Tibial nerve (tissue), 4 donors: Measurements from ENCODE around the gene ITIH4. TPM values are rescaled to one million over a fixed set of nuclear protein-coding genes. Genes with fewer than 3 reads are reported as not detected.

Experiments
- DNase-seq, 2 donors: peaks; one replicate each; pipeline ENCODE4 v3.0.0-alpha.2; 2019; ENCODE audit warnings: low spot score in 2 of 2
- H3K27ac ChIP-seq, 4 donors: fragments of 200-600 bp; sonication (generic) in 3 of 4; one replicate each; pipeline ENCODE4 v1.5.1; 2017 to 2019; ENCODE audit warnings: mild to moderate bottlenecking in 1 of 4
- H3K27me3 ChIP-seq, 2 donors: fragments of 200-600 bp; sonication (generic) in 1 of 2; one replicate each; pipeline versions ENCODE4 v1.5.1 to v1.6.0; 2017 to 2019
- H3K36me3 ChIP-seq, 3 donors: fragments of 200-600 bp; sonication (generic); one replicate each; pipeline ENCODE4 v1.5.1; 2018 to 2019
- H3K4me1 ChIP-seq, 4 donors: fragments of 200-600 bp; sonication (generic) in 3 of 4; one replicate each; pipeline ENCODE4 v1.5.1; 2017 to 2019
- H3K4me3 ChIP-seq, 4 donors: fragments of 200-600 bp; sonication (generic) in 3 of 4; one replicate each; pipeline ENCODE4 v1.5.1; 2017 to 2019; ENCODE audit warnings: mild to moderate bottlenecking in 1 of 4, moderate library complexity in 1 of 4
- H3K9me3 ChIP-seq, 4 donors: fragments of 200-600 bp; sonication (generic) in 3 of 4; one replicate each; pipeline ENCODE4 v1.5.1; 2017 to 2019
- CTCF ChIP-seq, 5 experiments: fragments of 200-600 bp in 3 of 5; fragments of 450-650 bp in 2 of 5; sonication (generic) in 3 of 5; IDR thresholded peaks; one replicate each; pipeline ENCODE4 v1.5.1; 2016 to 2019; ENCODE audit warnings: antibody characterized with exemption in 5 of 5, mild to moderate bottlenecking in 3 of 5, moderate library complexity in 2 of 5
- EP300 ChIP-seq, 2 donors: sonication (generic); formaldehyde crosslinking; IDR thresholded peaks; one replicate each; pipeline ENCODE4 v1.6.1; 2017; ENCODE audit warnings: antibody characterized with exemption in 2 of 2, mild to moderate bottlenecking in 1 of 2
- POLR2A ChIP-seq, 2 donors: fragments of 450-650 bp; IDR thresholded peaks; one replicate each; pipeline ENCODE4 v1.6.1; 2017; ENCODE audit warnings: antibody characterized with exemption in 2 of 2, mild to moderate bottlenecking in 2 of 2, moderate library complexity in 2 of 2
- WGBS, 2 donors: methylation state at CpG; one replicate each; pipeline ENCODE4 v1.1.5; 2018; 5-methylcytosine and 5-hydroxymethylcytosine counted together
- small RNA-seq: library from RNA; depleted of rRNA; stranded (forward); fragments of <200 nt; gene quantifications from one replicate; pipeline ENCODE3, GENCODE V24; 2016
- total RNA-seq, 4 donors: library from RNA; depleted of rRNA; stranded (reverse); fragments of >200 nt; gene quantifications; one replicate each; pipeline ENCODE4 v1.1.0, GENCODE V29; 2016

ITIH4 gene
- total RNA-seq, 4 donors from 2014 or later: 5.4 to 24.9 (median 10.1) TPM

- H3K4me1 ChIP-seq: peaks cover 0 to 4% (median 0%) of the 10 kb centered on the region in 4 donors
- no peak for DNase-seq
- no peaks in the 10 kb centered on the region for H3K9me3 ChIP-seq
- no peak overlapping the region for H3K27ac ChIP-seq
- TF ChIP-seq EP300 (IDR thresholded peaks at IDR 0.05) (no peak), CTCF (IDR thresholded peaks at IDR 0.05) (no peak), POLR2A (IDR thresholded peaks at IDR 0.05) (no peak)
- 90 to 93% methylated on average over 2 of the region's 2 CpGs for WGBS, 2 donors
- H3K4me3 ChIP-seq: no peak overlapping the region
- no peaks in the 10 kb centered on the region for H3K27me3 ChIP-seq
- H3K36me3 ChIP-seq: peaks cover 4 to 98% (median 14%) of the 10 kb centered on the region in 3 donors
These were observed 67.0 kb downstream of the ITIH4 start for GRCh38 chr3:52763466-52763865.

Small RNA genes lying within 50 kb of the gene (small RNA-seq; reads per million reads assigned to genes)
- gene MIR8064 (not detected), gene MUSTN1 (not detected)

Other genes with a start within 250 kb of the ITIH4 start
- 100 to 1,000 TPM in 3 of 4 donors, 10 to 100 TPM in 1; 87.0 to 123 (median 114) TPM for gene PBRM1, start 144.8 kb downstream of the ITIH4 start, total RNA-seq
- 10 to 100 TPM; 44.8 to 57.5 (median 52.6) TPM for gene GNL3, start 144.6 kb downstream of the ITIH4 start, total RNA-seq
- gene GLT8D1, start 124.9 kb downstream of the ITIH4 start, total RNA-seq: 100 to 1,000 TPM in 1 of 4 donors, 10 to 100 TPM in 3; 44.7 to 109 (median 94.9) TPM
- 100 to 1,000 TPM in 1 of 4 donors, 10 to 100 TPM in 3; 58.8 to 123 (median 77.4) TPM for gene SPCS1, start 124.6 kb downstream of the ITIH4 start, total RNA-seq
- 10 to 100 TPM; 19.2 to 26.7 (median 20.5) TPM for gene NEK4, start 59.7 kb downstream of the ITIH4 start, total RNA-seq
- 1 to 10 TPM in 1 of 4 donors, not detected in 3; 4.1 TPM for gene ITIH1, start 53.1 kb downstream of the ITIH4 start, total RNA-seq
- gene ITIH3, start 35.9 kb downstream of the ITIH4 start, total RNA-seq: 10 to 100 TPM in 3 of 4 donors, 1 to 10 TPM in 1; 9.4 to 29.6 (median 20.1) TPM
- gene MUSTN1, start 4.3 kb upstream of the ITIH4 start, total RNA-seq: 10 to 100 TPM; 38.5 to 77.9 (median 64.9) TPM
- 10 to 100 TPM; 35.4 to 82.3 (median 46.0) TPM for gene STIMATE, start 66.9 kb upstream of the ITIH4 start, total RNA-seq
- gene SFMBT1, start 215.4 kb upstream of the ITIH4 start, total RNA-seq: 10 to 100 TPM; 15.5 to 31.2 (median 18.2) TPM